Measurements from ENCODE around the gene SRP9.
"Not testable (repeated sequence)": the region's sequence is repeated elsewhere in the genome, so short reads cannot be mapped to it uniquely, and the experiment has no call there.

The SRP9 gene

DNA sequence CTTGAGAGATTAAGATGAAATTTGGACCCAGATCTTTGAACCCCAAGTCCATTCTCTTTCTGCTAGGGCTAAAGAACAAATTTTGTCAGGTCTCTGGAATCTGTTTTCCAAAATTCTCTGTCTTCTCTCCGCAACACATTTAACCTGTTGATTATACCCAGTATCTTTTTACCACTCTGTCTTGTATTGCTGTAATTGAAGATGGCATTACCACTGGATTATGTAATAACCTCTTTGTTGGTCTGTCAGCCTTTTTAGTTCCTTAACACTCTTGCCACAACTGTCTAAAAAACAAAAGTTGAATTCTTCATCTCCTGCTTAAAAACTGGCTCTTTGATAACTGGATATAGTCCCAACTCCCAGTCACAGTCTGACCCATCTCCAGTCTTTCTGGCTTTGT is 3.0 kb downstream of the SRP9 start:
- Histone ChIP-seq H3K79me2 (ENCODE audit: insufficient read depth, low read length) (peaks cover 59% of the 10 kb centered on the region), H3K36me3 (ENCODE audit: low read length) (peaks cover 13% of the 10 kb centered on the region), H3K4me3 (ENCODE audit: insufficient read depth, low read length, poor library complexity, severe bottlenecking) (no peak overlapping the region), H3K27me3 (ENCODE audit: low read length) (no peaks in the 10 kb centered on the region), H3K4me2 (ENCODE audit: low read depth, low read length, poor library complexity, severe bottlenecking) (peak overlapping the region; percentile 4), H2AFZ (ENCODE audit: low read depth, low read length, severe bottlenecking) (no peak overlapping the region), H3F3A (ENCODE audit: insufficient read depth) (no peaks in the 10 kb centered on the region), H4K20me1 (ENCODE audit: low read depth, low read length) (peaks cover 10% of the 10 kb centered on the region; the same call in 1 of the 2 replicates), H3K9me3 (ENCODE audit: insufficient read depth, low read length) (no peaks in the 10 kb centered on the region), H3K27ac (ENCODE audit: low read depth, low read length) (no peak overlapping the region), H3K9ac (ENCODE audit: low read length) (no peak overlapping the region), H3K9me2 (replicated peaks; ENCODE audit: insufficient read depth, low read length) (no peaks in the 10 kb centered on the region)
- TF ChIP-seq CTCF (IDR thresholded peaks at IDR 0.05; ENCODE audit: insufficient read depth, low read length, poor library complexity, severe bottlenecking), result no peak

DNA sequence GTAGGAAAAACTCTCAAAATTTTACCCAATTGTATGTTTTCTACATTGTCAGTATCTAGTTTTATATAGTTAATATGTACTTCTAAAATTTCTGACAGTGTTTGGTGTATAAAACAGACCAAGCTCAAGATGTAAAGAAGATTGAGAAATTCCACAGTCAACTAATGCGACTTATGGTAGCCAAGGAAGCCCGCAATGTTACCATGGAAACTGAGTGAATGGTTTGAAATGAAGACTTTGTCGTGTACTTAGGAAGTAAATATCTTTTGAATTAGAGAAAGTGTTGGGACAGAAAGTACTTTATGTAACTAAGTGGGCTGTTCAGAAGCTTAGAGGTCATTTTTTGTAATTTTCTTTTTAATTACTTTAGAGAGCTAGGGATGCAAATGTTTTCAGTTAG is 11.5 kb downstream of the SRP9 start:
- not testable (repeated sequence) for H3K4me2 ChIP-seq (ENCODE audit: low read depth, low read length, poor library complexity, severe bottlenecking); H4K20me1 ChIP-seq (ENCODE audit: low read depth, low read length); H2AFZ ChIP-seq (ENCODE audit: low read depth, low read length, severe bottlenecking); H3K9me2 ChIP-seq (replicated peaks; ENCODE audit: insufficient read depth, low read length); H3K9me3 ChIP-seq (ENCODE audit: insufficient read depth, low read length); H3F3A ChIP-seq (ENCODE audit: insufficient read depth); H3K27ac ChIP-seq (ENCODE audit: low read depth, low read length); H3K9ac ChIP-seq (ENCODE audit: low read length); H3K27me3 ChIP-seq (ENCODE audit: low read length); H3K4me3 ChIP-seq (ENCODE audit: insufficient read depth, low read length, poor library complexity, severe bottlenecking)
- Histone ChIP-seq H3K79me2 (ENCODE audit: insufficient read depth, low read length) (peaks cover 13% of the 10 kb centered on the region; the same call in 1 of the 2 replicates), H3K36me3 (ENCODE audit: low read length) (peaks cover 56% of the 10 kb centered on the region)

DNA sequence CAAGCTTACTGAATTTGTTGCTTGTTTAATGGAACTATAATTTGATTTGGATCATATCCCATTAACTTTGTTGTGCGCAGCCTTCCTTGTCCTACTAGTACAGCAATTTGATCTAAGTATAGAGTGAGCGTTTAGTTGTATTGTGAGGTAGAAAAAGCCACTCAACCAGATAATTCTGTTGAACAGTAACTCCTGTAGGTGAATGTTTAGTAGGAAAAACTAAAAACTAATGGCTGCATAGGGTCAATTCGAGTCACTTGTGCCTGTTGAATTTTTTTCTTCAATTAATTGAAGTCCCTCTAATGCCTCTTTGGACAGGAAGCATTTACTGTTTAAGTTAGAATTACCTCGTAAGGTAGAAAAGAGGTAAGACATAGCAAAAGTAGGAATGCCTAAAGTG is 17.3 kb downstream of the SRP9 start:
- no peak overlapping the region for H3K9ac ChIP-seq (ENCODE audit: low read length)
- no peaks in the 10 kb centered on the region for H3F3A ChIP-seq (ENCODE audit: insufficient read depth)
- H3K36me3 ChIP-seq (ENCODE audit: low read length), result peaks cover 32% of the 10 kb centered on the region
- TF ChIP-seq CTCF (IDR thresholded peaks at IDR 0.05; ENCODE audit: insufficient read depth, low read length, poor library complexity, severe bottlenecking), result no peak
- TF ChIP-seq EZH2phosphoT487 (conservative IDR thresholded peaks at IDR 0.05; ENCODE audit: low read length), result no peak
- H3K4me2 ChIP-seq (ENCODE audit: low read depth, low read length, poor library complexity, severe bottlenecking), result no peak overlapping the region
- no peak overlapping the region for H3K4me3 ChIP-seq (ENCODE audit: insufficient read depth, low read length, poor library complexity, severe bottlenecking)
- H3K9me2 ChIP-seq (replicated peaks; ENCODE audit: insufficient read depth, low read length), result no peaks in the 10 kb centered on the region
- no peaks in the 10 kb centered on the region for H4K20me1 ChIP-seq (ENCODE audit: low read depth, low read length)
- peaks cover 16% of the 10 kb centered on the region; the same call in 1 of the 2 replicates for H3K9me3 ChIP-seq (ENCODE audit: insufficient read depth, low read length)
- no peaks in the 10 kb centered on the region for H3K79me2 ChIP-seq (ENCODE audit: insufficient read depth, low read length)
- H3K27me3 ChIP-seq (ENCODE audit: low read length), result no peaks in the 10 kb centered on the region
- H3K27ac ChIP-seq (ENCODE audit: low read depth, low read length), result no peak overlapping the region
- H2AFZ ChIP-seq (ENCODE audit: low read depth, low read length, severe bottlenecking), result no peak overlapping the region

GRCh38 chr1:225796097-225796496 is 18.5 kb downstream of the SRP9 start:
- H3K9me3 ChIP-seq (ENCODE audit: insufficient read depth, low read length), result peaks cover 13% of the 10 kb centered on the region; the same call in 1 of the 2 replicates
- not testable (repeated sequence) for H4K20me1 ChIP-seq (ENCODE audit: low read depth, low read length); H3F3A ChIP-seq (ENCODE audit: insufficient read depth); H3K4me3 ChIP-seq (ENCODE audit: insufficient read depth, low read length, poor library complexity, severe bottlenecking); H3K9me2 ChIP-seq (replicated peaks; ENCODE audit: insufficient read depth, low read length); H2AFZ ChIP-seq (ENCODE audit: low read depth, low read length, severe bottlenecking); H3K27me3 ChIP-seq (ENCODE audit: low read length); H3K79me2 ChIP-seq (ENCODE audit: insufficient read depth, low read length); H3K27ac ChIP-seq (ENCODE audit: low read depth, low read length); H3K4me2 ChIP-seq (ENCODE audit: low read depth, low read length, poor library complexity, severe bottlenecking); H3K9ac ChIP-seq (ENCODE audit: low read length)
- H3K36me3 ChIP-seq (ENCODE audit: low read length), result peaks cover 24% of the 10 kb centered on the region

GRCh38 chr1:225801146-225801545 is 23.5 kb downstream of the SRP9 start:
- H3K9me3 ChIP-seq (ENCODE audit: insufficient read depth, low read length); H3F3A ChIP-seq (ENCODE audit: insufficient read depth): not testable (repeated sequence)

More at GRCh38 chr1:225801146-225801545, 23.5 kb downstream of the SRP9 start:
- H3K9ac ChIP-seq (ENCODE audit: low read length); H3K27me3 ChIP-seq (ENCODE audit: low read length); H3K27ac ChIP-seq (ENCODE audit: low read depth, low read length); H2AFZ ChIP-seq (ENCODE audit: low read depth, low read length, severe bottlenecking); H4K20me1 ChIP-seq (ENCODE audit: low read depth, low read length); H3K9me2 ChIP-seq (replicated peaks; ENCODE audit: insufficient read depth, low read length); H3K4me3 ChIP-seq (ENCODE audit: insufficient read depth, low read length, poor library complexity, severe bottlenecking); H3K4me2 ChIP-seq (ENCODE audit: low read depth, low read length, poor library complexity, severe bottlenecking); H3K79me2 ChIP-seq (ENCODE audit: insufficient read depth, low read length); H3K36me3 ChIP-seq (ENCODE audit: low read length): not testable (repeated sequence)
